HCT116 (cell line): ENCODE results near the gene CORT. TPM values are rescaled to one million over a fixed set of nuclear protein-coding genes. Genes with fewer than 3 reads are reported as not detected.

Experiments
- ATAC-seq: fragments of 200-7000 bp; cut with Tn5 transposase; 2 replicates; pipeline ENCODE4 v1.9.1; 2020; ENCODE audit warnings: mild to moderate bottlenecking, moderate library complexity
- BruUV-seq: library from RNA; stranded (reverse); fragments of 400-500 nt; replicated peaks from 2 replicates; lab custom pipeline; 2021; lab: Mats Ljungman, UMichigan
- CTCF ChIA-PET: fragments of 300-600 bp; sonication (Branson Sonifier 250); formaldehyde crosslinking; loops from one replicate; lab custom pipeline; 2021; ENCODE audit warnings: antibody characterized with exemption; lab: Charles Lee
- POLR2A ChIA-PET: fragments of 300-600, 350-600 bp; sonication (Branson Sonifier 250); formaldehyde crosslinking; loops from one replicate; lab custom pipeline; 2021; ENCODE audit warnings: antibody characterized with exemption; lab: Charles Lee
- RAD21 ChIA-PET, 2 experiments: fragments of 300-600 bp; sonication (Branson Sonifier 250); formaldehyde crosslinking; loops; one replicate each; lab custom pipeline; 2023; ENCODE audit warnings: low total read pairs in 2 of 2; ENCODE audit not compliant: uncharacterized antibody in 2 of 2, unreplicated experiment in 2 of 2, low non-redundant PET in 1 of 2; lab: Charles Lee
- DNase-seq: peaks from one replicate; pipeline ENCODE4 v3.0.0-alpha.2; 2010; ENCODE audit warnings: low read depth, low spot score
- H2AFZ ChIP-seq: fragments of 200-600 bp; shearing (Covaris generic), sonication (generic); 2 replicates; pipeline ENCODE4 v1.6.1; 2017; ENCODE audit warnings: low read depth, mixed run types, mixed read lengths, antibody characterized with exemption, low read length; ENCODE audit not compliant: poor library complexity, severe bottlenecking
- H3K27ac ChIP-seq: 2 replicates; pipeline ENCODE4 v1.5.1; 2012; ENCODE audit warnings: low read depth, low read length
- H3K27me3 ChIP-seq: fragments of 200-600 bp; sonication (generic); 2 replicates; pipeline ENCODE4 v1.6.1; 2016; ENCODE audit warnings: mixed run types, low read length, mixed read lengths; ENCODE audit not compliant: insufficient read depth
- H3K36me3 ChIP-seq, 2 experiments: fragments of 200-500 bp in 1 of 2; fragments of 200-600 bp in 1 of 2; sonication (Bioruptor generic) in 1 of 2; sonication (generic) in 1 of 2; 2 replicates each; pipeline versions ENCODE4 v1.5.1 to v1.6.1; 2014 to 2016; ENCODE audit warnings: low read length in 2 of 2, inconsistent platforms in 1 of 2, mixed read lengths in 1 of 2, mixed run types in 1 of 2; ENCODE audit not compliant: insufficient read depth in 2 of 2, control insufficient read depth in 1 of 2
- H3K4me1 ChIP-seq, 2 experiments: fragments of 200-600 bp in 1 of 2; sonication (generic) in 1 of 2; 2 replicates each; pipeline versions ENCODE4 v1.5.1 to v1.6.1; 2012 to 2017; ENCODE audit warnings: low read length in 2 of 2, inconsistent platforms in 1 of 2, mild to moderate bottlenecking in 1 of 2, mixed read lengths in 1 of 2, mixed run types in 1 of 2, moderate library complexity in 1 of 2; ENCODE audit not compliant: insufficient read depth in 2 of 2, control insufficient read depth in 1 of 2
- H3K4me2 ChIP-seq: fragments of 200-600 bp; sonication (generic); 2 replicates; pipeline ENCODE4 v1.6.1; 2017; ENCODE audit warnings: mixed run types, low read length, mixed read lengths
- H3K4me3 ChIP-seq, 2 experiments: fragments of 200-600 bp in 1 of 2; sonication (generic) in 1 of 2; replicated peaks in 1 of 2; 2 replicates each; pipeline ENCODE4 v1.5.1; 2011 to 2016; ENCODE audit warnings: low read length in 2 of 2, control low read depth in 1 of 2, low read depth in 1 of 2, mild to moderate bottlenecking in 1 of 2, mixed read lengths in 1 of 2, mixed run types in 1 of 2
- H3K79me2 ChIP-seq: fragments of 200-600 bp; sonication (generic); 2 replicates; pipeline ENCODE4 v1.6.1; 2017; ENCODE audit warnings: mild to moderate bottlenecking, mixed run types, low read length, moderate library complexity, mixed read lengths; ENCODE audit not compliant: insufficient read depth
- H3K9ac ChIP-seq: fragments of 200-600 bp; sonication (generic); 2 replicates; pipeline ENCODE4 v1.6.1; 2016; ENCODE audit warnings: low read length, mixed read lengths
- H3K9me2 ChIP-seq: fragments of 200-600 bp; sonication (generic), shearing (Covaris generic); 2 replicates; pipeline ENCODE4 v1.6.1; 2017; ENCODE audit warnings: mixed run types, mild to moderate bottlenecking, moderate library complexity; ENCODE audit not compliant: insufficient read depth
- H3K9me3 ChIP-seq, 2 experiments: fragments of 200-500 bp in 1 of 2; fragments of 200-600 bp in 1 of 2; sonication (Bioruptor generic) in 1 of 2; sonication (generic) in 1 of 2; 2 replicates each; pipeline ENCODE4 v1.6.1; 2014 to 2017; ENCODE audit warnings: low read length in 2 of 2, mixed read lengths in 2 of 2, inconsistent platforms in 1 of 2, low read depth in 1 of 2, mild to moderate bottlenecking in 1 of 2, mixed run types in 1 of 2, moderate library complexity in 1 of 2; ENCODE audit not compliant: control insufficient read depth in 1 of 2, insufficient read depth in 1 of 2
- H4K20me1 ChIP-seq: fragments of 200-600 bp; sonication (generic), shearing (Covaris generic); 2 replicates; pipeline ENCODE4 v1.6.1; 2017; ENCODE audit warnings: mixed run types, mild to moderate bottlenecking, moderate library complexity; ENCODE audit not compliant: insufficient read depth
- EZH2 ChIP-seq: fragments of 200-600 bp; sonication (generic); IDR thresholded peaks from 2 replicates; pipeline ENCODE4 v1.6.1; 2017; ENCODE audit warnings: antibody characterized with exemption, mixed run types
- FOSL1 ChIP-seq: IDR thresholded peaks from 2 replicates; pipeline ENCODE4 v1.6.1; 2012; ENCODE audit warnings: low read depth
- JUND ChIP-seq: IDR thresholded peaks from 2 replicates; pipeline ENCODE4 v1.6.1; 2012
- SP1 ChIP-seq: IDR thresholded peaks from 2 replicates; pipeline ENCODE4 v1.6.1; 2012; ENCODE audit warnings: low read depth
- intact Hi-C: fragments of 100-400 bp; cut with micrococcal nuclease; formaldehyde crosslinking; loops from 2 replicates; pipeline ENCODE4 v1.10.0; 2022
- total RNA-seq: library from RNA; stranded (reverse); gene quantifications from one replicate; pipeline ENCODE4 v1.2.1, GENCODE V29; 2021; ENCODE audit not compliant: unreplicated experiment
- TF ChIP-seq, protein P1 (sequence below): IDR thresholded peaks from 2 replicates; pipeline ENCODE4 v1.6.1; 2011; ENCODE audit warnings: mild to moderate bottlenecking, low read length, moderate library complexity; ENCODE audit not compliant: insufficient replicate concordance; ENCODE audit errors: extremely low read depth

The CORT gene
- total RNA-seq, 1 experiment from 2014 or later, result 0.84 TPM

- Histone ChIP-seq H3K9ac (no peak overlapping the region), H4K20me1 (no peaks in the 10 kb centered on the region), H3K9me3 (no peaks in the 10 kb centered on the region), H3K27ac (no peak overlapping the region), H3K4me1 (peaks cover 2 to 18% of the 10 kb centered on the region in 2 experiments; a peak in 3 of 4 replicates), H3K36me3 (no peaks in the 10 kb centered on the region), H3K9me2 (no peaks in the 10 kb centered on the region), H2AFZ (no peak overlapping the region), H3K4me3 (no peak overlapping the region), H3K27me3 (no peaks in the 10 kb centered on the region), H3K4me2 (no peak overlapping the region), H3K79me2 (peaks cover 8% of the 10 kb centered on the region; the same call in 1 of the 2 replicates)
- intact Hi-C loops, result no loop called here
- DNase-seq, result no peak
- POLR2A ChIA-PET, result no interaction called here
- BruUV-seq, result no TSS peak
- no peak for ATAC-seq
- RAD21 ChIA-PET, result no interaction called here
- CTCF ChIA-PET, result no interaction called here
- TF ChIP-seq FOSL1, result no peak
Measured at GRCh38 chr1:10434590-10434989, 15.2 kb upstream of the CORT start.

DNA sequence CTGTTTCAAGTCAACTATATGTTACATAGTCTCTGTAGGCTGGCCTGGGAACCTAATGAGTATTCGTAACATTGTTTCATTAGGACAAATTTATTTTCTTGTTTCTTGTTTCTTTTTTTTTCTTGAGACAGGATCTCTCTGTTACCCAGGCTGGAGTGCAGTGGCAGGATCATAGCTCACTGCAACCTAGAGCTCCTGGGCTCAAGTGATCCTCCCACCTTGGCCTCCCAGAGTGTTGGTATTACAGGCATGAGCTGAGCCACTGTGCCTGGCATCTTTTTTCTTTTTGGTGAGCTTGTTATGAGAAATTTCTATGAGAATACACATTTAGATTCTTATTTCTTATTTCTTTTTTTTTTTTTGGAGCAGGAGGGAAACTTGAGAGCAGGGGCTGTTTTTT lies 12.8 kb upstream of the CORT start:
- Histone ChIP-seq H3K9ac (no peak overlapping the region), H3K27ac (no peak overlapping the region), H3K4me2 (no peak overlapping the region), H3K27me3 (no peaks in the 10 kb centered on the region), H4K20me1 (no peaks in the 10 kb centered on the region), H3K4me1 (no peaks in the 10 kb centered on the region), H2AFZ (no peak overlapping the region), H3K4me3 (no peak overlapping the region), H3K79me2 (no peaks in the 10 kb centered on the region; the same call in 1 of the 2 replicates), H3K9me3 (no peaks in the 10 kb centered on the region), H3K36me3 (peaks cover 0 to 4% of the 10 kb centered on the region in 2 experiments; a peak in 1 of 4 replicates), H3K9me2 (no peaks in the 10 kb centered on the region)
- BruUV-seq, result no TSS peak
- ATAC-seq, result no peak
- intact Hi-C loops, result no loop called here
- TF ChIP-seq, protein P1, sequence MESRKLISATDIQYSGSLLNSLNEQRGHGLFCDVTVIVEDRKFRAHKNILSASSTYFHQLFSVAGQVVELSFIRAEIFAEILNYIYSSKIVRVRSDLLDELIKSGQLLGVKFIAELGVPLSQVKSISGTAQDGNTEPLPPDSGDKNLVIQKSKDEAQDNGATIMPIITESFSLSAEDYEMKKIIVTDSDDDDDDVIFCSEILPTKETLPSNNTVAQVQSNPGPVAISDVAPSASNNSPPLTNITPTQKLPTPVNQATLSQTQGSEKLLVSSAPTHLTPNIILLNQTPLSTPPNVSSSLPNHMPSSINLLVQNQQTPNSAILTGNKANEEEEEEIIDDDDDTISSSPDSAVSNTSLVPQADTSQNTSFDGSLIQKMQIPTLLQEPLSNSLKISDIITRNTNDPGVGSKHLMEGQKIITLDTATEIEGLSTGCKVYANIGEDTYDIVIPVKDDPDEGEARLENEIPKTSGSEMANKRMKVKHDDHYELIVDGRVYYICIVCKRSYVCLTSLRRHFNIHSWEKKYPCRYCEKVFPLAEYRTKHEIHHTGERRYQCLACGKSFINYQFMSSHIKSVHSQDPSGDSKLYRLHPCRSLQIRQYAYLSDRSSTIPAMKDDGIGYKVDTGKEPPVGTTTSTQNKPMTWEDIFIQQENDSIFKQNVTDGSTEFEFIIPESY, result no peak
- TF ChIP-seq EZH2, result no peak
- no peak for TF ChIP-seq JUND
- no peak for TF ChIP-seq SP1
- no peak for DNase-seq
- CTCF ChIA-PET, result interaction anchor here (1.4 kb wide), 1 partner anchor 57 kb away, joined by 5 read pairs; no protein-coding TSS in a partner anchor
- RAD21 ChIA-PET, result no interaction called here
- POLR2A ChIA-PET, result no interaction called here
